ENCODE results near the gene GLI3. TPM values are rescaled to one million over a fixed set of nuclear protein-coding genes. Genes with fewer than 3 reads are reported as not detected.

The GLI3 gene
- total RNA-seq, 1 donor, result 0.10 TPM

- Histone ChIP-seq H3K4me3 (ENCODE audit: low read length) (no peak overlapping the region), H3K4me1 (ENCODE audit: insufficient read depth, low read length) (no peaks in the 10 kb centered on the region), H3K27me3 (ENCODE audit: insufficient read depth, low read length) (no peaks in the 10 kb centered on the region), H3K9me3 (ENCODE audit: low read depth, low read length) (no peaks in the 10 kb centered on the region)
Observed at GRCh38 chr7:42071372-42072261, 165.4 kb downstream of the GLI3 start.

- Histone ChIP-seq H3K27me3 (ENCODE audit: insufficient read depth, low read length) (no peaks in the 10 kb centered on the region), H3K4me1 (ENCODE audit: insufficient read depth, low read length) (no peaks in the 10 kb centered on the region), H3K4me3 (ENCODE audit: low read length) (no peak overlapping the region), H3K9me3 (ENCODE audit: low read depth, low read length) (no peaks in the 10 kb centered on the region)
Observed at GRCh38 chr7:42070068-42070467, 166.9 kb downstream of the GLI3 start.

GRCh38 chr7:42069590-42069989, 167.4 kb downstream of the GLI3 start:
- Histone ChIP-seq H3K4me1 (ENCODE audit: insufficient read depth, low read length) (no peaks in the 10 kb centered on the region), H3K27me3 (ENCODE audit: insufficient read depth, low read length) (no peaks in the 10 kb centered on the region), H3K9me3 (ENCODE audit: low read depth, low read length) (no peaks in the 10 kb centered on the region), H3K4me3 (ENCODE audit: low read length) (no peak overlapping the region)

- Histone ChIP-seq H3K4me3 (ENCODE audit: low read length) (no peak overlapping the region), H3K4me1 (ENCODE audit: insufficient read depth, low read length) (no peaks in the 10 kb centered on the region), H3K27me3 (ENCODE audit: insufficient read depth, low read length) (no peaks in the 10 kb centered on the region), H3K9me3 (ENCODE audit: low read depth, low read length) (no peaks in the 10 kb centered on the region)
Observed at GRCh38 chr7:42068554-42069280, 168.3 kb downstream of the GLI3 start.

GRCh38 chr7:42065942-42066341, 171.1 kb downstream of the GLI3 start:
- Histone ChIP-seq H3K4me3 (ENCODE audit: low read length) (no peak overlapping the region), H3K4me1 (ENCODE audit: insufficient read depth, low read length) (no peaks in the 10 kb centered on the region), H3K27me3 (ENCODE audit: insufficient read depth, low read length) (no peaks in the 10 kb centered on the region), H3K9me3 (ENCODE audit: low read depth, low read length) (no peaks in the 10 kb centered on the region)

GRCh38 chr7:42065015-42065414, 172.0 kb downstream of the GLI3 start:
- H3K4me1 ChIP-seq (ENCODE audit: insufficient read depth, low read length), result no peaks in the 10 kb centered on the region
- no peaks in the 10 kb centered on the region for H3K27me3 ChIP-seq (ENCODE audit: insufficient read depth, low read length)

GRCh38 chr7:42064534-42064933, 172.5 kb downstream of the GLI3 start:
- H3K9me3 ChIP-seq (ENCODE audit: low read depth, low read length), result no peaks in the 10 kb centered on the region
- no peak overlapping the region for H3K4me3 ChIP-seq (ENCODE audit: low read length)
- H3K27me3 ChIP-seq (ENCODE audit: insufficient read depth, low read length), result no peaks in the 10 kb centered on the region
- no peaks in the 10 kb centered on the region for H3K4me1 ChIP-seq (ENCODE audit: insufficient read depth, low read length)

More at GRCh38 chr7:42065015-42065414, 172.0 kb downstream of the GLI3 start:
- no peaks in the 10 kb centered on the region for H3K9me3 ChIP-seq (ENCODE audit: low read depth, low read length)
- no peak overlapping the region for H3K4me3 ChIP-seq (ENCODE audit: low read length)

GRCh38 chr7:42059275-42059674, 177.7 kb downstream of the GLI3 start:
- Histone ChIP-seq H3K9me3 (ENCODE audit: low read depth, low read length) (no peaks in the 10 kb centered on the region), H3K4me3 (ENCODE audit: low read length) (no peak overlapping the region), H3K27me3 (ENCODE audit: insufficient read depth, low read length) (no peaks in the 10 kb centered on the region), H3K4me1 (ENCODE audit: insufficient read depth, low read length) (no peaks in the 10 kb centered on the region)

- no peaks in the 10 kb centered on the region for H3K4me1 ChIP-seq (ENCODE audit: insufficient read depth, low read length)
- H3K27me3 ChIP-seq (ENCODE audit: insufficient read depth, low read length), result no peaks in the 10 kb centered on the region
- H3K9me3 ChIP-seq (ENCODE audit: low read depth, low read length), result no peaks in the 10 kb centered on the region
- H3K4me3 ChIP-seq (ENCODE audit: low read length), result no peak overlapping the region
Observed at GRCh38 chr7:42057331-42057730, 179.7 kb downstream of the GLI3 start.

GRCh38 chr7:42055171-42055570, 181.8 kb downstream of the GLI3 start:
- no peak overlapping the region for H3K4me3 ChIP-seq (ENCODE audit: low read length)
- no peaks in the 10 kb centered on the region for H3K27me3 ChIP-seq (ENCODE audit: insufficient read depth, low read length)
- no peaks in the 10 kb centered on the region for H3K4me1 ChIP-seq (ENCODE audit: insufficient read depth, low read length)
- no peaks in the 10 kb centered on the region for H3K9me3 ChIP-seq (ENCODE audit: low read depth, low read length)

- no peaks in the 10 kb centered on the region for H3K9me3 ChIP-seq (ENCODE audit: low read depth, low read length)
- no peaks in the 10 kb centered on the region for H3K27me3 ChIP-seq (ENCODE audit: insufficient read depth, low read length)
- H3K4me3 ChIP-seq (ENCODE audit: low read length), result no peak overlapping the region
- no peaks in the 10 kb centered on the region for H3K4me1 ChIP-seq (ENCODE audit: insufficient read depth, low read length)
Observed at GRCh38 chr7:42053834-42054233, 183.2 kb downstream of the GLI3 start.

GRCh38 chr7:42049761-42050160, 187.2 kb downstream of the GLI3 start:
- peaks cover 3% of the 10 kb centered on the region for H3K27me3 ChIP-seq (ENCODE audit: insufficient read depth, low read length)
- H3K9me3 ChIP-seq (ENCODE audit: low read depth, low read length), result no peaks in the 10 kb centered on the region
- no peak overlapping the region for H3K4me3 ChIP-seq (ENCODE audit: low read length)
- H3K4me1 ChIP-seq (ENCODE audit: insufficient read depth, low read length), result no peaks in the 10 kb centered on the region

GRCh38 chr7:42046483-42046882, 190.5 kb downstream of the GLI3 start:
- Histone ChIP-seq H3K27me3 (ENCODE audit: insufficient read depth, low read length) (peaks cover 3% of the 10 kb centered on the region), H3K9me3 (ENCODE audit: low read depth, low read length) (no peaks in the 10 kb centered on the region), H3K4me1 (ENCODE audit: insufficient read depth, low read length) (no peaks in the 10 kb centered on the region), H3K4me3 (ENCODE audit: low read length) (no peak overlapping the region)

GRCh38 chr7:42045961-42046360, 191.0 kb downstream of the GLI3 start:
- H3K4me3 ChIP-seq (ENCODE audit: low read length), result no peak overlapping the region
- peaks cover 3% of the 10 kb centered on the region for H3K27me3 ChIP-seq (ENCODE audit: insufficient read depth, low read length)
- no peaks in the 10 kb centered on the region for H3K9me3 ChIP-seq (ENCODE audit: low read depth, low read length)
- no peaks in the 10 kb centered on the region for H3K4me1 ChIP-seq (ENCODE audit: insufficient read depth, low read length)

- H3K27me3 ChIP-seq (ENCODE audit: insufficient read depth, low read length), result no peaks in the 10 kb centered on the region
- no peak overlapping the region for H3K4me3 ChIP-seq (ENCODE audit: low read length)
- no peaks in the 10 kb centered on the region for H3K4me1 ChIP-seq (ENCODE audit: insufficient read depth, low read length)
- no peaks in the 10 kb centered on the region for H3K9me3 ChIP-seq (ENCODE audit: low read depth, low read length)
Observed at GRCh38 chr7:42039921-42040320, 197.1 kb downstream of the GLI3 start.

Measured in mononuclear cell (primary cell).